Stimulated activated CD8-positive, alpha-beta memory T cell treated with anti-CD3 and anti-CD28 coated beads, Interleukin-7, amount 100 ng/mL, for 48 hours (primary cell): ENCODE data around the gene PLCH1.

Experiments
- DNase-seq, 2 donors: peaks; one replicate each; pipeline ENCODE4 v3.0.0-alpha.2; 2020; ENCODE audit warnings: low read depth in 1 of 2; ENCODE audit errors: extremely low read depth in 1 of 2

Gene PLCH1

DNA sequence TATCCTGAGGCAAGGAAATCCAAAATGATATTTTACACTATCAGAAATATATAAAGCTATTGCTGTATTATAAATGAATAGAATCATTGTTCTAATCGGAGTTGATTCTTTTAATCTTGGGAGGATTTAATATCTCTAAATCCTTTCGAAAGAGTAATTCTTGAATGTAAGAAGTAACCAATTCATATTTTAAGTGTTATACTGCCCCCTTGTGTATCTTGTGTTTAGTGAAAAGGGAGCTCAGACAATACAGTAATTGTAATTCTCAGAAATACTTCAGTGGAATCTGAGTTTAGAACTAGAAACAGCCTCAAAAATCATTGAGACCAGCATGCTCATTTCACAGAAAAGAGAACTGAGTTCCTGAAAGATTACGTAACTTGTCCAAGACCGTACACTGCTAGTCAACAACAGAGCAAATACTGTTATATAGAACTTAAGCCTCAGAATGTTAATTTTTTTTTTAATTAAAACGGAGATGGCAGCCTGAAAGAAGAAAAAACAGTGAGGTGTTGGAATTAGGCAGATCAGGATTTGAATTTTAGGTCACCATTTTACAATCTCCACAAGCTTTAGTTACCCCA, 42.9 kb downstream of the PLCH1 start:
- no peak for DNase-seq

DNA sequence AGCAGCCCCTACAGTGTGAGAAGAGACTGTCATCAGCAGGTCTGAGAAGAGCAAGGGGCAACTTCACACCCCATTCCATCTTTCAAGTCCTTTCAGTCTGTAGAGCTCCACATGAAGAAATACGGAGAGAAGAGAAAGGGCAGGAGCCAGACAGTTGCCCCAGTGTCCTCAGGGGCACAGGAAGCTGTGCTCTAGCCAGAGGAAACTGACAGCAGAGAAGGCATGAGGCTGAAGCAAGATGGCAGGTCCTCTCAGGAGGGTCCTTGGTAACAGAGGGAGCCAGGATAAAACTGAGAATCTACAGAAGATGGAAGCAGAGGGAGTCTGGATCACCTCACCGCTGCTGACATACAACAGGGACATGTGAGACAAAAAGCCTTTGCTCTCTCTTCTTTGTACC, 47.3 kb downstream of the PLCH1 start:
- DNase-seq, result no peak

DNA sequence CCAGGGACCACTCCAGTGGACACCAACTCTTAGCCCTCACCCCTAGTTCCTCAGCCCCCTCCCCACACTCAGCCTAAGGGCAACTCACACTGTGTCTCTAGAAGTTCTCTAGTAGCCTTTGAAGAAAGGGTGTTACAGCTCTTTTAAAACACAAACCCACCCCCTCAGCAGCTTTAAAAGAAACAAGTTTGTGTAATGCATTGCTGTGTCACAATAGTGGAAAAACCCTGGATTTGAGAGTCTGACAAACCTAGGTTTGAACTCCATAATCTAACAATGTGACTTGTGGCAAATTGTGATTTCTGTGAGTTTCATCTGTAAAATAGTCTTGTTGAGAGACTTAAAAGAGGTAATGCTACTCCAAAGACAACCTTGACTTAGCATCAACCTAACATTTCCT, 54.0 kb downstream of the PLCH1 start:
- DNase-seq, result no peak

DNA sequence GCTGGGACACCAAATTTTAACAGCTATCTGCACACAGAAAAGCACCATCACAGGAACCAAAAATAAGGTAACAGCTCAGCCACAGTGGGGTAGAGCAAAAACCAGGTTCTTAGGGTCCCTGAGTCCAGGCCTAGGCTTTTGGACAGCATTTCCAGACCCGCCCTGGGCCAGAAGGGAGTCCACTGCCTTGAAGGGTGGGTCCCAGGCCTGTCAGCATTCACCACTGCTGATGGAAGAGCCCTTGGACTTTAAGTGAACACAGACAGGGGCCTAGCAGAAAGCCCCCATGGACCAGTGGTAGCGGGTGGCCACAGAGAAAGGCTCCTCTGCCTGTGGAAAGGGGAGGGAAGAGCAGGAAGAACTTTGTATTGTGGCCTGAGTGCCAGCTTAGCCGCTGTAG, 56.4 kb downstream of the PLCH1 start:
- DNase-seq, result no peak

DNA sequence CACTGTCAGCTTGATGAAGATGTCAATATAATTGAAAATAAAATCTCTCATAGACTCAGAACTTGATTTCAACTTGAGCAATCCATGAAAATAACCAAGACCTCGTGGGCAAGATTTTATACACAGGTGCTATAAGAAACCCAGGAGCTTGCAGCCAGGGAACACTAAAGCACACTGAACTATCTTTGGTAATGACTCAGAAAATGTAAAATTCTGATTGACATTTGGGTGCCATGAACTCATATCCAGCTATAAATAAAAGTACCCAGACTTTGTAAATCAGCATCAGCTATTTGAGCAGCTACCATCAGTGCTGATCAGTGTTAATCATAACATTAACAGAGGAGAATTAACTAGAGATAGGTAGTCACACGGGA, 61.5 kb downstream of the PLCH1 start:
- DNase-seq, result no peak

DNA sequence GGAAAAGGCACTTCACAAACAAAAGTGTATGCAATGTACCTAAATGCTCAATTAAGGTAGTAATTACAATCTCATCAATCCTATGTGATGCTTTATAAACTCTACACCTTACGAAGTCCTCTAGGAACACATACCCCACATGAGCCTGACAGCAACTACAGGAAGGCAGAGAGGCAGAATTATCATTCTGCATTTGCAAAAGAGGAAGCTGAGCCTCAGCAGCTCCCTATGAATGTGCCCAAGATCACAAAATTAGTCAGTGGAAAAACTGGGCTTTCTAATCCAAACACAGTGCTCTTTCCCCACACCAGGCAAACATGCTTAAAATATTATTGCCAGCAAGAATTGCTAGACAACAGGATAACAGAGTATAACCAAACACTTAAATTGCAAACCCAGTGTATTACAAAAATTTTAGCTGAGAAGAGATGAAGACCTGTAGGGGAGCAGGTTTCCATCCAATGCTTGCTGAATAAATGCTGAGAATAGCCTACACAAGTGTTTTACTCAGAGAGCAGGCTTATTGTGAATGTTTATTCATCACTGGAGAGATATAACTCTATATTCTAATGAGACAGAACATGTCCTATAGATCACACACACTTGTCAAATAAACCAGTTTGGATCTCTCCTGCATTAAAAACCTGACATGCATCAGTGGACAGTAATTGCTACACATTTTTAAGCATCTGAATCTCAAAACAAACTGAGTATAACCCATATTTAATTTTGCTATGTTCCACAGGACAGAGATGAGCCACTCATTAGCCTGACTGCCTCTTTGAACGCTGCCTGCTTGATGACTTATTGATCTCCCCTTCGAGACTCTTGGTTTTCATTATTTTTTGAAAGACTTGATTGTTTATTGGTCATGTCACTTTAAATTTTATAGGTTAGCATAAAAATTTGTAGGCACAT, 62.2 kb downstream of the PLCH1 start:
- DNase-seq, result no peak

DNA sequence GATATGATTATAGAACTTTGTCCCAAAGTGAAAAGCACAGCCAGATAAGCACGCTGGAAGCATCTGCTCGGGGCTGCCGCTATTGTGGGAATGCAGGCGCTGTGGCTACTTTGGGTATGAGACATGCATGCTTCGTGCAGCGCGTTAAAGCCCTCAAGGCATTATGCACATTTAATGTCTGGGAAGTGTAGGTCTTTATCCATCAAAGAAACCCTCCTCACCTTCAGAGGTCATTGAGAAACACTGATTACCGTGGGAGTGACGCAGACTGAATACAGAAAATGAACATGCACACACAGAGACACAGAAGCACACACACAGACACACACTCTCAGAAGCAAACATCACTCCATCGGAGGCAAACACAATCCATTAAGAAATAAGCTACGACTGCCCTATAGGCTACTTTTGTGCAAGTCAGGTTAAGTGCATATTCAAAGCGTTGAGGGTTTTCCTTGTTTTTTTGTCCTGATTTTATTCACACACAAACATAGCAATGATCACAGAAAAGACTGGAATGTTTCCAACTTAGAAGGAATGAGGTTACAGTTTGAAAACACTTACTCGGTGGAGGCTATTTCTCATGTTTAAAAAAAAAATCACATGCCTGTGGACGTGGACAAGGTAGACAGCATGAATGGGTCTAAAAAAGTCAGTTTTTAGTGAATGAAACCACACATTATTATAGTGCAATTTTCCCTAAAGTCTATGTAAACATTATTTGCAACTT, 68.5 kb downstream of the PLCH1 start:
- no peak for DNase-seq

DNA sequence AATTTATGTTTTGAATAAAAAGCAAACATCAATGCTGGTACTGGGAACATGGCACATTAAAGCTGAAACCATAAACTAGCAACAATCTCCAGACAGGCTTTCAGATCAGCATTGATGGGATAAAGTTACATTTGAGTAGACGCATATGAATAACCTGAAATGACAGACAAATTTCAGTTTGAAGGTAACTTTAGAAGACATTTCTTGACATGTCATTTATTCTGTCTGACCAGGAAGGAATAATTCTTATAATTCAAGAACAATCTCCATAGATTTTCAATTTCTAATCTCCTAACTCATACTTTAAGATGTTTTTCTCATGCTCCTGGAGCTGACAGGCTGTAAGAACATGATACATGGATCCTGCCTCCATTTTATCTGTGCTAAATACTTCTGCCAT, 69.8 kb downstream of the PLCH1 start:
- no peak for DNase-seq

DNA sequence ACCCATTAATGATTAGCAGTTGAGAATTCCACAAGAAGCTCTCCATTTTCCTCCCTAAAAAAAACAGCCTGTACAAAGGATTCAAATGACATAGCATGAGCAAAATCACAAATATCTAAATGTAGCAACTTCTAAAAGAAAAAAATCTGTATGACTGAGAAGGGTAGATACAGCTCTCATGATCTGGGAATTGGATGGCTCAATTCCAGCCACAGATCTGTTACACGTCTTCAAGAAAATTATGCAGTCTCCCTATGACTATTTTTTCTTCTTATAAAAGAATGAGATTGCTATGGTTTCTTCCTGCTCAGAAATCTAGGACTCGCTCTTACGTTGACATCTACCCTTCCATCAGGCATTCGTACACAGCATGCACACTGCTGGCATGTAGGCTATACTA, 71.5 kb downstream of the PLCH1 start:
- no peak for DNase-seq

DNA sequence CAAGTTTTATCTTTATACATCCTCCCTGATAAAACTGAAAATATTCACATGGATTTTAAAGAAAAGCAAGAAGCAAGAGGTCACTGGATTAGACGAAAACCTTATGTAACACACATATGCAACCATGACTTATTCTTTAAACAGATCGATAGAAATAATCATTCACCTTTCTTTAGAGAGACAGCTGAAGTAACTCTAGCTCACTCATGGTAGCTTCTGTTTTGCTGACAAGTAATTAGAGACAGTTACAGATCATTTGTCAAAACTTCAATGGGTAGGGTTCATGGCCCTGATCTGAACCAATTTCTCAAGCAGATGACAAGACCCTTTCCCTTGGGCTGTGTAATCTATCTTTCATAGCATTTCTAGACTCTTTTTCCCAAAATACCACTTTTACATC, 74.5 kb downstream of the PLCH1 start:
- DNase-seq, result no peak

DNA sequence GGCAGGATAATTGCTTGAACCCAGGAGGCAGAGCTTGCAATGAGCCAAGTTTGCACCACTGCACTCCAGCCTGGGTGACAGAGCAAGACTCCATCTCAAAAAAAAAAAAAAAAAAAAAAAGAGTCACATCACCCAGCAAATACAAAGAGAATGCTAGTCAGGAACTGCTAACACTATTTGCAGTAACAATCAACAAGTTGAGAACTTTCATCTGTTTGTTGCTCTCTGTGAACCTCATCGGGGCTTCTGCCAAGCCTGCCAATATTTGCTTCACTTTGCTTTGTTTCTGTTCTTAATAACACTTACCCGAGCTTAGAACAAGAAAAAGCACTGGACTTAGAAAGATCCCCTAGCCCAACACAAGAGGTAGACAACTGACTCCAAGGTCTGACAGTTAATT, 76.9 kb downstream of the PLCH1 start:
- no peak for DNase-seq

DNA sequence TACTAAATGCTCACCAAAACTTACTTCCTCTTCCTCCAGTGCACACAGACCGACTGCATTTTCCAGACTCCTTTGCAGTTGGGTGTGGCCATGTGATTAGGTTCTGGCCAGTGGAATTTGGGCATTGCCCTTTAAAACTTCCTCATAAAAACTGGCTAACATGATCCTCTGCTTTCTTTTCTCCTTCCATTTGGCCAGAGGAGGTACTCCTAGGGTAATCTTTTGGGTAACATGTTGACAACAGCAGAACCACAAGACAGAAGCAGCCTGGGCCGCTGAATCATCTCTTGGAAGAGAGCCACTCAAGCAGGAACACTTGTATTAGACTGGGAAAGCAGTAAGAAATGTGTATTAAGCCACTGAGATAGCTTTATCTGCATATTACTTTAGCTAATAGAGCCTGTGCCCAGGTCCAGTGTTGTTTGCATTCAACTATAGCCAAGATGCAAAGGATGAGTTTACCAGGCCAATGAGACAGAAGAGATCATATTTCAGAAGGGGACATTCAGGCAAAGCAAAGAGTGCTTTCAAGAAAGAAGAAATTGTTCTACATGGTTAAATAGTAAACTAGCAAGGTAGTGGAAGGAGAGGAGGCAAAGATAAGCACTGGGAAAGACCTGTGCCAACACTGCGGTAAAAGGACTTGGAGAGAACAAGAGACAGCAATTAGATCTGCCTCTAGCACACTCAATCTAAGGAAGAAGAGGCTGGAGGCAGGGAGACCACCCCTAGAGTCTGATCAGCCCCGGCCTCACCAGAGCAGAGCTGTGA, 79.8 kb downstream of the PLCH1 start:
- DNase-seq, result no peak

DNA sequence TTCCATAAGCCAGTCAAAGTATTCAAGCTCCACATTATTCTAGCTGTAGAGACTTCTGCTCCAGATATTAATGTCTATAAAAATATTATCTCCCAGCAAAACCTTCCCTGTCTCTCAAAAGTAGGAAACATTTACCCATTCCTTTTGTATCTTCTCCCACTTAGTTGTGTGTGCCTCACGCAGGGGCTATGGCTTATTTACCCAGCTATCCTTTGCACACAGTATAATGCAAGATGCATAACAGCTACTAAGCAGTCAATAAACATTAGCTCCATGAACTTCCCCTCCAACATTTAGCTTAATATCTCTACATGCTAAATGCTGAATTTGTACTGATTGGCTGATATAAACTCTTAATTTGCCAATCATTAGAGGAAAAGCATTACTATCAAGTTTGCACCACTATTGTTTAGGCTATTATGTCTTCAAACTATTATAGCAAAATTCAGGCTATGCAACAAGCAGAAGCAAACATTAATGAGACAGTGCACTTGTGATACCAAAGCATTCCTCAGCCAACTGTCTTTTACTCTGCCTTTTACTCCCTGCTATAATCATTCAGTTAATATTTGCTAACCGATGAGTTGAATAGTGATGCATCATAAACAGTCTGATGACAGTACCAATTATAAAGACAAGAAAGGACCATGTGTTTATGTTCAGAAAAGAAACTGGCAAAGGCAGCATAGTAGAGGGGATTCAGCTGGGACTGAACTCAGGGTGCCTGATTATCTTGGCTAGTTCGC, 81.2 kb downstream of the PLCH1 start:
- no peak for DNase-seq

DNA sequence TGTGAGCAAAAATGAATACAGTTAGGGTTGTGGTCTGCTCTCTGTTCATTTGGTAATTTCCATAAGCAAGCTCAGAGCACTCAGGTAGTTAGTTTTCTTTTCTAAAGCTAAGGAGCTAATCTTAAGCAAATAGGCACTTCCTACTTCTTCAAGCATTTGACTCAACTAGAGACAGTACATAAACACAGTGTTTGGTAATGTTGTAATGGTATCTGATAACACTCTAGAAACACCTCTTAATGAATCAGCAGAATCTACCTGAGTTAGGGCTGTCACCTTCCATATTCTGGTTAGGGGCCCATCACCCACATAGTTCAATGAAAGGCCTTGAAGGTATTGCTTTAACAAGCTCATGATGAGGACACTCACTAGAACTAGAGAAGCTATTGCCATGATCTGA, 83.1 kb downstream of the PLCH1 start:
- DNase-seq, result no peak

DNA sequence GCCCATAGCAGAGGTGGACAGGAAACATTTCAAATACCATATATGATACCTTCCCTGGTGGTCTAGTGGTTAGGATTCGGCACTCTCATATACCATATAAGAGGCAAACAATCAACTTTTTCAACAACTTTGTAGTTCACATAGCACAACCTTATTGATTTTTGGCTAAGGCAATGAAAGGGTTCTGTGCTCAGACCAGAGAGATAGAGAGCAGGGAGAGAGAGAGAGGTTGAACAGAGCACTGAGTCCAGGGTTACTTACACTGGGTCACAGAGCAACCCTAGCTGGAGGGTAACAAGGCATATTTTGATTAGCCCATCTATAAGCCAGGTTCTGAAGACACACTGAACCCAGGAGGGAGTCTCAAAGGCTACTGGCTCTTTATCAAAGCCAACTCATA, 83.8 kb downstream of the PLCH1 start:
- no peak for DNase-seq

DNA sequence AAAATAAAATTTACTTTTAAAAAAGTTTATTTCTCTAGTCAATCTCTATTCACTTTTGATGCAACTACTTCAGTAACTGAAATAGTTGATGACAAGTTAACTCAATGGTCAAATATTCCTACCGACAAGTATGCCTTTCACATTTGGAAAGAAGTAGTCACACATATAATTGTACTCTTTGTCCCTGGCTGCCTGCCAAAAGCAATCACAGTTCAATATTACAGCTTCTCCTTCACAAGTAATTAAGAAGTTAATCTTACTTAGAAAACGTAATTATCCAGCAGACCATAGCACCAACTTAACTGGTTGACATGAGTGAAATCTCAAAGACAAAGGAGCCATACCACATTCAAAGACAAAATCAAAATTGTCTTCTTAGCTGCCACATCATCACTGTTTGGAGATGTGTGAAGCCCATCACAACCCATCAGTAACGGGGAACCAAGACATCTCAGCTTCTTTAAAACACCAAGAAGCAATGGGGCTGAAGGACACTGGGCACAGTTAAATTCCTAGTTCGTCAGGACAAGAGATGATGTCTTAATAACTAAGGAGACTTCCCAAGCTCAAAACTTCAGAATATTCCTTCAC, 86.1 kb downstream of the PLCH1 start:
- no peak for DNase-seq

DNA sequence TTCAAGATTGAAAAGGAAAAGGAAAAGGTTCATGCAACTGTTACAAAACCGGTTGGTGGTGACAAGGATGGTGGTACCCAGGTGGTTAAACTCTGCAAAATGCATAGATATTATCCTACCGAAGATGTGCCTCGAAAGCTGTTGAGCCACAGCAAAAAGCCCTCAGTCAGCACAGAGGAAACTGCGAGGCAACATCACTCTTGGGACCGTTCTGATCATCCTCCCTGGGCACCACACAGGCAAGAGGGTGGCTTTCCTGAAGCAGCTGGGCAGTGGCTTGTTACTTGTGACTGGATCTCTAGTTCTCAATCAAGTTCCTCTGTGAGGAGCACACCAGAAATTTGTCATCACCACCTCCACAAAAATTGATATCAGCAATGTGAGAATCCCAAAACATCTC, 86.9 kb downstream of the PLCH1 start:
- no peak for DNase-seq

DNA sequence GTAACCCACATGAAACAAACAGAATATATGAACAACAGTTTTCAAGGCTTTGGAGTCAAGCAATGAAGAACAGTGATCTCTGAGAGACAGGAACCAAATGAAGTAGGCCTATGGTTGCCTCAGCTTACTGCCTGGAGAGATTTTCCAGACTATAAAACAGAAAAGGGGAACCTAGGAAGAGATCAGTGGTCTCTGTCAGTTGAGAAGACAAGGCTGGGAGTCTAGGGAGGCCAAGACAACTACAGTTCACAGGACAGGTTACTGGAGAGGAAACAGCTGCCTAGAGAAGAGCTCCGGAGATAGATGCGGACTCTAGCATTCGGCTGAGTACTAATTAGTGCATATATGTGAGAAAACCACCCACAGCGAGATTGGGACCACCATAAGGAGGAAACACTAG, 87.7 kb downstream of the PLCH1 start:
- no peak for DNase-seq

DNA sequence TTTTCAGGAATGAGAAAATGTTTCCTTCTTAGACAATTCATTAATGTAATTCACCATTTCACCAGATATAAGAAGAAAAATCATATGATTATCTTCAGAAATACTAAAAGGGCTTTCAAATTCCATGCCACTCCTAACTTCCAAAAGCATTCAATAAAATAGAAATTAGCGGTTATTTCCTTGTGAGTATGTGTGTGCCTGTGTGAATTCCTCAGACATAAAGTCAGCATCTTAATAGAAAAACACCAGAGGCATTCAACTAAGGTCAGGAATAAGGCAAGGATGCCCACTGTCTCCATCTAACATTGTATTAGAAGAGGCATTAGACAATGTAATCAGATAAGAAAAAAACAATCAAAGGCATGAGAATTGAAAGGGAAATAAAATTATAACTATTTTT, 88.4 kb downstream of the PLCH1 start:
- DNase-seq, result no peak
